HEK293 (cell line): ENCODE data around the gene KRI1.

Experiments used
- CTCF ChIA-PET: fragments of 350-600 bp; formaldehyde crosslinking; extraction: SDS; loops from one replicate; lab custom pipeline; 2021; ENCODE audit warnings: antibody characterized with exemption; lab: Yijun Ruan, JAX
- POLR2A ChIA-PET: fragments of 300-600 bp; formaldehyde crosslinking; extraction: SDS; loops from one replicate; lab custom pipeline; 2020; ENCODE audit warnings: antibody characterized with exemption, inconsistent platforms; lab: Yijun Ruan, JAX
- H3K27ac ChIP-seq: fragments of 200-500 bp; sonication (Bioruptor generic); 2 replicates; pipeline ENCODE4 v1.5.1; 2014; ENCODE audit warnings: low read depth, low read length, control low read depth, inconsistent platforms; ENCODE audit errors: extremely low read depth
- H3K36me3 ChIP-seq, 2 experiments: fragments of 200-500 bp in 1 of 2; sonication (Bioruptor generic) in 1 of 2; 1 replicate in 1 of 2; 2 replicates in 1 of 2; pipeline ENCODE4 v1.5.1; 2014 to 2017; ENCODE audit warnings: inconsistent platforms in 2 of 2, low read length in 2 of 2; ENCODE audit not compliant: control insufficient read depth in 2 of 2, insufficient read depth in 1 of 2
- H3K4me1 ChIP-seq: fragments of 200-500 bp; sonication (Bioruptor generic); 2 replicates; pipeline ENCODE4 v1.5.1; 2014; ENCODE audit warnings: mild to moderate bottlenecking, low read length, inconsistent platforms; ENCODE audit not compliant: control insufficient read depth, insufficient read depth
- H3K4me3 ChIP-seq: 2 replicates; pipeline ENCODE4 v1.5.1; 2011; ENCODE audit warnings: low read depth, mild to moderate bottlenecking, control low read depth, low read length, moderate library complexity
- H3K9me3 ChIP-seq: fragments of 200-500 bp; sonication (Bioruptor generic); 2 replicates; pipeline ENCODE4 v1.5.1; 2014; ENCODE audit warnings: low read depth, low read length, inconsistent platforms; ENCODE audit not compliant: control insufficient read depth, insufficient read depth
- BCL11A ChIP-seq: fragments of 450-650 bp; formaldehyde crosslinking; IDR thresholded peaks from 2 replicates; pipeline ENCODE4 v1.5.1; 2016; ENCODE audit warnings: low read depth, missing biosample characterization, missing genetic modification characterization
- EGR2 ChIP-seq: fragments of 450-650 bp; formaldehyde crosslinking; IDR thresholded peaks from 2 replicates; pipeline ENCODE4 v1.5.1; 2016; ENCODE audit warnings: low read depth, missing biosample characterization, missing genetic modification characterization
- FEZF1 ChIP-seq: fragments of 450-650 bp; formaldehyde crosslinking; IDR thresholded peaks from 2 replicates; pipeline ENCODE4 v1.5.1; 2016; ENCODE audit warnings: missing biosample characterization, missing genetic modification characterization
- GLIS1 ChIP-seq: fragments of 450-650 bp; formaldehyde crosslinking; IDR thresholded peaks from 2 replicates; pipeline ENCODE4 v1.5.1; 2016; ENCODE audit warnings: missing biosample characterization, missing genetic modification characterization
- REPIN1 ChIP-seq: fragments of 450-650 bp; formaldehyde crosslinking; IDR thresholded peaks from 2 replicates; pipeline ENCODE4 v1.5.1; 2017; ENCODE audit warnings: missing biosample characterization, missing genetic modification characterization, low read depth
- SETDB1 ChIP-seq: IDR thresholded peaks from one replicate; pipeline ENCODE4 v1.6.1; 2017; ENCODE audit warnings: mild to moderate bottlenecking, low read length, moderate library complexity, mixed read lengths; ENCODE audit not compliant: insufficient read length
- SP7 ChIP-seq: fragments of 450-650 bp; formaldehyde crosslinking; IDR thresholded peaks from 2 replicates; pipeline ENCODE4 v1.5.1; 2016; ENCODE audit warnings: missing biosample characterization, missing genetic modification characterization
- TRIM28 ChIP-seq: IDR thresholded peaks from 2 replicates; pipeline ENCODE4 v1.6.1; 2011; ENCODE audit warnings: low read length, control low read depth, borderline replicate concordance
- ZIC2 ChIP-seq: fragments of 450-650 bp; formaldehyde crosslinking; IDR thresholded peaks from 2 replicates; pipeline ENCODE4 v1.5.1; 2016; ENCODE audit warnings: missing biosample characterization, missing genetic modification characterization
- ZNF10 ChIP-seq: fragments of 450-650 bp; formaldehyde crosslinking; IDR thresholded peaks from 2 replicates; pipeline ENCODE4 v1.5.1; 2017; ENCODE audit warnings: missing biosample characterization, missing genetic modification characterization
- ZNF114 ChIP-seq: fragments of 450-650 bp; formaldehyde crosslinking; IDR thresholded peaks from 2 replicates; pipeline ENCODE4 v1.5.0; 2017; ENCODE audit warnings: missing biosample characterization, missing genetic modification characterization
- ZNF157 ChIP-seq: fragments of 450-650 bp; formaldehyde crosslinking; IDR thresholded peaks from 2 replicates; pipeline ENCODE4 v1.5.1; 2016; ENCODE audit warnings: missing biosample characterization, missing genetic modification characterization
- ZNF169 ChIP-seq: fragments of 450-650 bp; formaldehyde crosslinking; IDR thresholded peaks from 2 replicates; pipeline ENCODE4 v1.5.1; 2016; ENCODE audit warnings: missing biosample characterization, missing genetic modification characterization
- ZNF2 ChIP-seq: fragments of 450-650 bp; formaldehyde crosslinking; IDR thresholded peaks from 2 replicates; pipeline ENCODE4 v1.5.1; 2016; ENCODE audit warnings: missing biosample characterization, missing genetic modification characterization
- ZNF239 ChIP-seq: fragments of 450-650 bp; formaldehyde crosslinking; IDR thresholded peaks from 2 replicates; pipeline ENCODE4 v1.5.1; 2016; ENCODE audit warnings: missing biosample characterization, missing genetic modification characterization
- ZNF510 ChIP-seq: fragments of 450-650 bp; formaldehyde crosslinking; IDR thresholded peaks from 2 replicates; pipeline ENCODE4 v1.5.1; 2018; ENCODE audit warnings: mild to moderate bottlenecking, missing genetic modification characterization, missing biosample characterization; ENCODE audit not compliant: insufficient replicate concordance
- ZNF624 ChIP-seq: fragments of 450-650 bp; formaldehyde crosslinking; IDR thresholded peaks from 2 replicates; pipeline ENCODE4 v1.5.1; 2017; ENCODE audit warnings: missing biosample characterization, missing genetic modification characterization
- ZNF776 ChIP-seq: fragments of 450-650 bp; formaldehyde crosslinking; IDR thresholded peaks from 2 replicates; pipeline ENCODE4 v1.5.0; 2017; ENCODE audit warnings: missing biosample characterization, missing genetic modification characterization, borderline replicate concordance
- ZNF777 ChIP-seq: fragments of 450-650 bp; formaldehyde crosslinking; IDR thresholded peaks from 2 replicates; pipeline ENCODE4 v1.5.1; 2017; ENCODE audit warnings: missing biosample characterization, missing genetic modification characterization, borderline replicate concordance
- ZNF830 ChIP-seq: fragments of 450-650 bp; IDR thresholded peaks from 2 replicates; pipeline ENCODE4 v1.5.0; 2018; ENCODE audit warnings: missing biosample characterization, missing genetic modification characterization, low read depth, mild to moderate bottlenecking, moderate library complexity
- ZSCAN16 ChIP-seq: fragments of 450-650 bp; formaldehyde crosslinking; IDR thresholded peaks from 2 replicates; pipeline ENCODE4 v1.5.1; 2016; ENCODE audit warnings: missing biosample characterization, missing genetic modification characterization
- ZXDB ChIP-seq: fragments of 450-650 bp; formaldehyde crosslinking; IDR thresholded peaks from 2 replicates; pipeline ENCODE4 v1.5.1; 2016; ENCODE audit warnings: missing biosample characterization, missing genetic modification characterization
- TF ChIP-seq, protein P1 (sequence below): fragments of 450-650 bp; formaldehyde crosslinking; IDR thresholded peaks from 2 replicates; pipeline ENCODE4 v1.5.1; 2016; ENCODE audit warnings: missing biosample characterization, missing genetic modification characterization
- TF ChIP-seq, protein P2 (sequence below): fragments of 450-650 bp; IDR thresholded peaks from 2 replicates; pipeline ENCODE4 v1.5.1; 2018; ENCODE audit warnings: missing biosample characterization, mild to moderate bottlenecking, missing genetic modification characterization
- TF ChIP-seq, protein P3 (sequence below): fragments of 450-650 bp; formaldehyde crosslinking; IDR thresholded peaks from 2 replicates; pipeline ENCODE4 v1.5.1; 2016; ENCODE audit warnings: missing biosample characterization, missing genetic modification characterization, borderline replicate concordance
- TF ChIP-seq, protein P4 (sequence below): fragments of 450-650 bp; formaldehyde crosslinking; IDR thresholded peaks from 2 replicates; pipeline ENCODE4 v1.5.1; 2017; ENCODE audit warnings: missing biosample characterization, missing genetic modification characterization
- TF ChIP-seq, protein P5 (sequence below): fragments of 450-650 bp; formaldehyde crosslinking; IDR thresholded peaks from 2 replicates; pipeline ENCODE4 v1.5.1; 2016; ENCODE audit warnings: missing biosample characterization, missing genetic modification characterization

The KRI1 gene

DNA sequence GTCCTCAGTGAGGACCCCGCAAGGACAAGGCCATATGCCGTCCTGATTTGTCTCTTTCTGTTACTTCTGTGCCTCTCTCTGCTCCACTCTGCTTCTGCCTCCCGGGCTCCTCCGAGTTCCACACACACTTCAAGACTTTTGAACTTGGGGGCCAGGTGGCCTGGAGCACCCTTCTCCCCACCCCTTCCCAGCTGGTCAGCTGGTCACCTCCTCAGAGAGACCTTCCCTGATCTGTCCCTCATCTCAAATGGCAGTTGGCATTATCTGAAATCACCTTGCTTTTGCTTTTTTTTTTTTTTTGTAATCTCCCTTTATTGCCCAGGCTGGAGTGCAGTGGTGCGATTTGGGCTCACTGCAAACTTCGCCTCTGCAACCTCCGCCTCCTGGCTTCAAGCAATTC lies 46.4 kb downstream of the KRI1 start (continued):
- TF ChIP-seq FEZF1 (no peak), GLIS1 (no peak), ZNF624 (tag by site-specific recombination) (no peak)

DNA sequence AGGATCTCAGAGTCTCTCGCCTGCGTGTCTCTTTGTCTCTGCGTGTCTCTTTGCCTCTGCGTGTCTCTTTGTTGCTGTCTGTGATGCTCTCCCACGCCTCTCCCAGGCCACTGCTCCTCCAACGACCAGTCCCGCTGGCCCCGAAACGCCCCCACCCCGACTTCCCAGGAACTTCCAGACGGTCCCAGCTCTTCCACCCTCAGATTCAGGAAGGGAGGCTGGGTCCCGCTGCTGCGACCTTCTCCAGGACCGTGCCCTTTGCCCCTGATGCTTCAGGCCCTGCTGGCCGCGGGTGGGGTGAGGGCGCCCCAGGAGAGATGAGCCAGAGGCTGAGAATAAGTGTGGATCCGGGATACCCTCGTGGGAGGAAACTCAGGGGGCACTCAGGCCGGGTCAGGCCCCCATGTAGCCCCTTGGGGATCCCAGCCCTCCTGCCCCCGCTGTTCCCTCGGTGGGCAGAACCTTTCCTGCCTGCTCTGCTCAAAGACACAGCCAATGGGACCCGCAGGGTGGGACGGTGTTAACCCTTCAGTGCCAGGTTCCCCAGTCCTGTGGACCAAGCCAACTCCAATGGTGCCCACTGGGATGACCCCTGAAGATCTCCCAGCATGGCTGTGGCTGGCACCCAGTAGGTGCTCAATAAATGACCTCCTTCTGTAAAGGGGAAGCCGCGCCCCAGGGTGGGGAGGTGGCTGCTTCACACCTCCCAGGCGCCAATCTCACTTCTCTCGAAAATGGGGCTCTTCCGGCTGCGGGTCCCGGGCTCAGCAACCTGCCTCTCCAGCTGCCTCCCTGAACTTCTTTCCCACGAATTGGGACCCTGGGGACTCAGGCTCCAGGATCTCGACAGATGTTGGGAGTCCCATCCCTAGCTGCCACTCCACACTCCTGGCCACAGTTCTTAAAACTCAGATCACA lies 47.1 kb downstream of the KRI1 start:
- H3K36me3 ChIP-seq = peaks cover 0 to 8% of the 10 kb centered on the region in 2 experiments; a peak in 1 of 3 replicates
- H3K4me1 ChIP-seq = peaks cover 3% of the 10 kb centered on the region; the same call in 1 of the 2 replicates
- ChIA-PET POLR2A (interaction anchor here (0.7 kb wide), 1 partner anchor 57 kb away, joined by 5 read pairs; no protein-coding TSS in a partner anchor), CTCF (interaction anchor here (0.6 to 2.2 kb wide), 4 partner anchors 9 to 345 kb away, joined by 3 to 6 read pairs (median 4); no protein-coding TSS in a partner anchor)
- H3K9me3 ChIP-seq = no peaks in the 10 kb centered on the region
- H3K4me3 ChIP-seq = no peak overlapping the region
- no peak overlapping the region for H3K27ac ChIP-seq
- TF ChIP-seq, protein P1, sequence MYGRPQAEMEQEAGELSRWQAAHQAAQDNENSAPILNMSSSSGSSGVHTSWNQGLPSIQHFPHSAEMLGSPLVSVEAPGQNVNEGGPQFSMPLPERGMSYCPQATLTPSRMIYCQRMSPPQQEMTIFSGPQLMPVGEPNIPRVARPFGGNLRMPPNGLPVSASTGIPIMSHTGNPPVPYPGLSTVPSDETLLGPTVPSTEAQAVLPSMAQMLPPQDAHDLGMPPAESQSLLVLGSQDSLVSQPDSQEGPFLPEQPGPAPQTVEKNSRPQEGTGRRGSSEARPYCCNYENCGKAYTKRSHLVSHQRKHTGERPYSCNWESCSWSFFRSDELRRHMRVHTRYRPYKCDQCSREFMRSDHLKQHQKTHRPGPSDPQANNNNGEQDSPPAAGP (tag by site-specific recombination) = no peak
- TF ChIP-seq BCL11A (tag by site-specific recombination) (peak; percentile 20; the same call in 1 of the 2 replicates), ZNF10 (tag by site-specific recombination) (no peak), ZNF114 (tag by site-specific recombination) (no peak), TRIM28 (no peak), ZXDB (tag by site-specific recombination) (no peak), EGR2 (peak; percentile 43; the same call in 1 of the 2 replicates), ZNF2 (no peak), ZNF777 (no peak), SP7 (tag by site-specific recombination) (no peak), ZNF157 (tag by site-specific recombination) (no peak), ZNF776 (no peak), ZSCAN16 (no peak), ZNF239 (tag by site-specific recombination) (no peak), SETDB1 (no peak), REPIN1 (tag by site-specific recombination) (no peak), ZNF169 (tag by site-specific recombination) (no peak), ZNF510 (tag by site-specific recombination) (no peak), ZIC2 (tag by site-specific recombination) (no peak), ZNF830 (tag by site-specific recombination) (no peak)
- TF ChIP-seq, protein P2, sequence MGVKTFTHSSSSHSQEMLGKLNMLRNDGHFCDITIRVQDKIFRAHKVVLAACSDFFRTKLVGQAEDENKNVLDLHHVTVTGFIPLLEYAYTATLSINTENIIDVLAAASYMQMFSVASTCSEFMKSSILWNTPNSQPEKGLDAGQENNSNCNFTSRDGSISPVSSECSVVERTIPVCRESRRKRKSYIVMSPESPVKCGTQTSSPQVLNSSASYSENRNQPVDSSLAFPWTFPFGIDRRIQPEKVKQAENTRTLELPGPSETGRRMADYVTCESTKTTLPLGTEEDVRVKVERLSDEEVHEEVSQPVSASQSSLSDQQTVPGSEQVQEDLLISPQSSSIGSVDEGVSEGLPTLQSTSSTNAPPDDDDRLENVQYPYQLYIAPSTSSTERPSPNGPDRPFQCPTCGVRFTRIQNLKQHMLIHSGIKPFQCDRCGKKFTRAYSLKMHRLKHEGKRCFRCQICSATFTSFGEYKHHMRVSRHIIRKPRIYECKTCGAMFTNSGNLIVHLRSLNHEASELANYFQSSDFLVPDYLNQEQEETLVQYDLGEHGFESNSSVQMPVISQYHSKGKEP (tag by site-specific recombination) = no peak
- TF ChIP-seq, protein P3, sequence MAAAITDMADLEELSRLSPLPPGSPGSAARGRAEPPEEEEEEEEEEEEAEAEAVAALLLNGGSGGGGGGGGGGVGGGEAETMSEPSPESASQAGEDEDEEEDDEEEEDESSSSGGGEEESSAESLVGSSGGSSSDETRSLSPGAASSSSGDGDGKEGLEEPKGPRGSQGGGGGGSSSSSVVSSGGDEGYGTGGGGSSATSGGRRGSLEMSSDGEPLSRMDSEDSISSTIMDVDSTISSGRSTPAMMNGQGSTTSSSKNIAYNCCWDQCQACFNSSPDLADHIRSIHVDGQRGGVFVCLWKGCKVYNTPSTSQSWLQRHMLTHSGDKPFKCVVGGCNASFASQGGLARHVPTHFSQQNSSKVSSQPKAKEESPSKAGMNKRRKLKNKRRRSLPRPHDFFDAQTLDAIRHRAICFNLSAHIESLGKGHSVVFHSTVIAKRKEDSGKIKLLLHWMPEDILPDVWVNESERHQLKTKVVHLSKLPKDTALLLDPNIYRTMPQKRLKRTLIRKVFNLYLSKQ = no peak
- TF ChIP-seq, protein P4, sequence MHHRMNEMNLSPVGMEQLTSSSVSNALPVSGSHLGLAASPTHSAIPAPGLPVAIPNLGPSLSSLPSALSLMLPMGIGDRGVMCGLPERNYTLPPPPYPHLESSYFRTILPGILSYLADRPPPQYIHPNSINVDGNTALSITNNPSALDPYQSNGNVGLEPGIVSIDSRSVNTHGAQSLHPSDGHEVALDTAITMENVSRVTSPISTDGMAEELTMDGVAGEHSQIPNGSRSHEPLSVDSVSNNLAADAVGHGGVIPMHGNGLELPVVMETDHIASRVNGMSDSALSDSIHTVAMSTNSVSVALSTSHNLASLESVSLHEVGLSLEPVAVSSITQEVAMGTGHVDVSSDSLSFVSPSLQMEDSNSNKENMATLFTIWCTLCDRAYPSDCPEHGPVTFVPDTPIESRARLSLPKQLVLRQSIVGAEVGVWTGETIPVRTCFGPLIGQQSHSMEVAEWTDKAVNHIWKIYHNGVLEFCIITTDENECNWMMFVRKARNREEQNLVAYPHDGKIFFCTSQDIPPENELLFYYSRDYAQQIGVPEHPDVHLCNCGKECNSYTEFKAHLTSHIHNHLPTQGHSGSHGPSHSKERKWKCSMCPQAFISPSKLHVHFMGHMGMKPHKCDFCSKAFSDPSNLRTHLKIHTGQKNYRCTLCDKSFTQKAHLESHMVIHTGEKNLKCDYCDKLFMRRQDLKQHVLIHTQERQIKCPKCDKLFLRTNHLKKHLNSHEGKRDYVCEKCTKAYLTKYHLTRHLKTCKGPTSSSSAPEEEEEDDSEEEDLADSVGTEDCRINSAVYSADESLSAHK (tag by site-specific recombination) = no peak
- TF ChIP-seq, protein P5, sequence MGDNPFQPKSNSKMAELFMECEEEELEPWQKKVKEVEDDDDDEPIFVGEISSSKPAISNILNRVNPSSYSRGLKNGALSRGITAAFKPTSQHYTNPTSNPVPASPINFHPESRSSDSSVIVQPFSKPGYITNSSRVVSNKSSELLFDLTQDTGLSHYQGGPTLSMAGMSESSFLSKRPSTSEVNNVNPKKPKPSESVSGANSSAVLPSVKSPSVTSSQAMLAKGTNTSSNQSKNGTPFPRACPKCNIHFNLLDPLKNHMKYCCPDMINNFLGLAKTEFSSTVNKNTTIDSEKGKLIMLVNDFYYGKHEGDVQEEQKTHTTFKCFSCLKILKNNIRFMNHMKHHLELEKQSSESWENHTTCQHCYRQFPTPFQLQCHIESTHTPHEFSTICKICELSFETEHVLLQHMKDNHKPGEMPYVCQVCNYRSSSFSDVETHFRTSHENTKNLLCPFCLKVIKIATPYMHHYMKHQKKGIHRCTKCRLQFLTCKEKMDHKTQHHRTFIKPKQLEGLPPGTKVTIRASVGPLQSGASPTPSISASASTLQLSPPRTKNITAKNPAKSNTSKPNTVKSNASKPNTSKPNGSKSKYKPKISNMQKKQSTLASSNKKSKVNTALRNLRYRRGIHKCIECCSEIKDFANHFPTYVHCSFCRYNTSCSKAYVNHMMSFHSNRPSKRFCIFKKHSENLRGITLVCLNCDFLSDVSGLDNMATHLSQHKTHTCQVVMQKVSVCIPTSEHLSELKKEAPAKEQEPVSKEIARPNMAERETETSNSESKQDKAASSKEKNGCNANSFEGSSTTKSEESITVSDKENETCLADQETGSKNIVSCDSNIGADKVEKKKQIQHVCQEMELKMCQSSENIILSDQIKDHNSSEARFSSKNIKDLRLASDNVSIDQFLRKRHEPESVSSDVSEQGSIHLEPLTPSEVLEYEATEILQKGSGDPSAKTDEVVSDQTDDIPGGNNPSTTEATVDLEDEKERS = no peak
